K562 (cell line): Measurements from ENCODE around the gene DARS1. TPM values are rescaled to one million over a fixed set of nuclear protein-coding genes. Genes with fewer than 3 reads are reported as not detected.

Experiments
- ATAC-seq: fragments of 200-7000 bp; cut with Tn5 transposase; 3 replicates; pipeline ENCODE4 v1.9.1; 2020; ENCODE audit warnings: moderate library complexity
- BruUV-seq: library from RNA; stranded (reverse); fragments of 400-500 nt; replicated peaks from 2 replicates; lab custom pipeline; 2021; lab: Mats Ljungman, UMichigan
- CTCF ChIA-PET: fragments of 300-600 bp; formaldehyde crosslinking; extraction: SDS; loops from one replicate; lab custom pipeline; 2021; ENCODE audit warnings: low intra/inter-chr PET ratio; lab: Yijun Ruan, JAX
- POLR2A ChIA-PET: fragments of 300-600, 350-650 bp; sonication (Branson Sonifier 250); formaldehyde crosslinking; extraction: SDS; loops from one replicate; lab custom pipeline; 2021; ENCODE audit warnings: antibody characterized with exemption, inconsistent platforms; lab: Yijun Ruan, JAX
- DNase-seq, 4 experiments: peaks; one replicate each; pipeline versions ENCODE4 v3.0.0 to v3.0.0-alpha.2; 2011 to 2018; ENCODE audit warnings: low spot score in 3 of 4, mixed read lengths in 3 of 4; ENCODE audit errors: extremely low read depth in 1 of 4
- FAIRE-seq: peaks from 2 replicates; lab custom pipeline; 2011; peaks lifted over from hg19 to GRCh38; lab: Jason Lieb, UNC
- H2AFZ ChIP-seq: 2 replicates; pipeline ENCODE4 v1.6.0; 2011; ENCODE audit warnings: low read depth, low read length, control low read depth, inconsistent platforms
- H3K27ac ChIP-seq: fragments of 200-600 bp; 3 replicates; pipeline ENCODE4 v1.8.0; 2011; ENCODE audit warnings: low read depth, mild to moderate bottlenecking, control low read depth, inconsistent platforms, low read length, moderate library complexity, mixed read lengths; ENCODE audit errors: extremely low read depth
- H3K27me3 ChIP-seq, 2 experiments: fragments of 300-600 bp in 1 of 2; 2 replicates in 1 of 2; 3 replicates in 1 of 2; pipeline versions ENCODE4 v1.6.0 to v1.8.0; 2011; ENCODE audit warnings: inconsistent platforms in 2 of 2, low read length in 2 of 2, mild to moderate bottlenecking in 1 of 2, mixed read lengths in 1 of 2, moderate library complexity in 1 of 2; ENCODE audit not compliant: control insufficient read depth in 2 of 2, insufficient read depth in 2 of 2
- H3K36me3 ChIP-seq: fragments of 300-600 bp; 3 replicates; pipeline ENCODE4 v1.8.0; 2011; ENCODE audit warnings: mild to moderate bottlenecking, low read length, inconsistent platforms; ENCODE audit not compliant: control insufficient read depth, insufficient read depth
- H3K4me1 ChIP-seq, 2 experiments: fragments of 200-600 bp in 1 of 2; replicated peaks in 1 of 2; 2 replicates in 1 of 2; 3 replicates in 1 of 2; pipeline versions ENCODE4 v1.5.1 to v1.8.0; 2011; ENCODE audit warnings: inconsistent platforms in 2 of 2, low read length in 2 of 2, mild to moderate bottlenecking in 1 of 2, mixed read lengths in 1 of 2, moderate library complexity in 1 of 2; ENCODE audit not compliant: control insufficient read depth in 2 of 2, insufficient read depth in 2 of 2
- H3K4me2 ChIP-seq: 2 replicates; pipeline ENCODE4 v1.6.1; 2011; ENCODE audit warnings: low read length, control low read depth, inconsistent platforms, mixed read lengths; ENCODE audit not compliant: insufficient read depth
- H3K4me3 ChIP-seq: fragments of 200-600 bp; sonication (generic), shearing (Covaris generic); 2 replicates; pipeline ENCODE4 v1.5.1; 2016; ENCODE audit warnings: control low read depth, inconsistent platforms
- H3K79me2 ChIP-seq: fragments of 200-600 bp; 3 replicates; pipeline ENCODE4 v1.8.0; 2011; ENCODE audit warnings: low read length, inconsistent platforms; ENCODE audit not compliant: control insufficient read depth, insufficient read depth
- H3K9ac ChIP-seq, 2 experiments: 2 replicates each; pipeline versions ENCODE4 v1.6.0 to v1.6.1; 2011; ENCODE audit warnings: low read depth in 2 of 2, low read length in 2 of 2, control low read depth in 1 of 2, inconsistent platforms in 1 of 2, mild to moderate bottlenecking in 1 of 2, mixed read lengths in 1 of 2; ENCODE audit not compliant: insufficient read depth in 1 of 2
- H3K9me1 ChIP-seq: one replicate; pipeline ENCODE4 v1.6.0; 2011; ENCODE audit warnings: inconsistent platforms, mild to moderate bottlenecking, low read length, moderate library complexity; ENCODE audit not compliant: control insufficient read depth, insufficient read depth
- H3K9me3 ChIP-seq: replicated peaks from 2 replicates; pipeline ENCODE4 v1.5.1; 2011; ENCODE audit warnings: low read depth, low read length, inconsistent platforms; ENCODE audit not compliant: control insufficient read depth, insufficient read depth
- H4K20me1 ChIP-seq: replicated peaks from 2 replicates; pipeline ENCODE4 v1.6.1; 2011; ENCODE audit warnings: low read length, inconsistent platforms, mixed read lengths; ENCODE audit not compliant: control insufficient read depth, insufficient read depth
- AFF4 ChIP-seq: sonication (generic); formaldehyde crosslinking; IDR thresholded peaks from 2 replicates; pipeline ENCODE4 v1.8.0; 2023; ENCODE audit warnings: mild to moderate bottlenecking, missing genetic modification reagents
- CBX1 ChIP-seq: sonication (generic); IDR thresholded peaks from 2 replicates; pipeline ENCODE4 v1.6.1; 2016; ENCODE audit warnings: antibody characterized with exemption, low read depth, mild to moderate bottlenecking
- DEAF1 ChIP-seq: fragments of 450-650 bp; formaldehyde crosslinking; IDR thresholded peaks from 2 replicates; pipeline ENCODE4 v1.4.0; 2020; ENCODE audit warnings: mild to moderate bottlenecking, moderate library complexity
- ESRRA ChIP-seq: fragments of 450-650 bp; IDR thresholded peaks from 2 replicates; pipeline ENCODE4 v1.6.1; 2014; ENCODE audit warnings: low read depth, mild to moderate bottlenecking, moderate library complexity, borderline replicate concordance
- HIVEP1 ChIP-seq: fragments of 250-450 bp; sonication (Bioruptor Pico); IDR thresholded peaks from 2 replicates; pipeline ENCODE4 v1.4.0; 2020; ENCODE audit warnings: mild to moderate bottlenecking
- IFI16 ChIP-seq: fragments of 250-450 bp; sonication (Bioruptor Pico); IDR thresholded peaks from 2 replicates; pipeline ENCODE4 v2.1.2; 2022; ENCODE audit warnings: mild to moderate bottlenecking, inconsistent platforms
- LEF1 ChIP-seq: fragments of 450-650 bp; IDR thresholded peaks from 2 replicates; pipeline ENCODE4 v1.6.1; 2016; ENCODE audit warnings: mild to moderate bottlenecking
- MNT ChIP-seq, 2 experiments: fragments of 450-650 bp; conservative IDR thresholded peaks; 2 replicates each; pipeline ENCODE4 v1.6.1; 2017; ENCODE audit warnings: mild to moderate bottlenecking in 2 of 2, moderate library complexity in 2 of 2
- NCOA1 ChIP-seq: fragments of 450-650 bp; IDR thresholded peaks from 2 replicates; pipeline ENCODE4 v1.6.1; 2016; ENCODE audit warnings: low read depth
- PHF21A ChIP-seq: fragments of 450-650 bp; IDR thresholded peaks from 2 replicates; pipeline ENCODE4 v1.6.1; 2017; ENCODE audit warnings: low read depth, borderline replicate concordance
- RBM22 ChIP-seq: fragments of 200-400 bp; formaldehyde crosslinking; IDR thresholded peaks from 2 replicates; pipeline ENCODE4 v1.6.1; 2018; ENCODE audit warnings: low read length, low read depth; ENCODE audit not compliant: poor library complexity, severe bottlenecking
- SNAPC5 ChIP-seq: fragments of 250-450 bp; sonication (Bioruptor Pico); IDR thresholded peaks from 2 replicates; pipeline ENCODE4 v1.8.0; 2021; ENCODE audit warnings: moderate library complexity, mild to moderate bottlenecking, inconsistent platforms
- SRSF7 ChIP-seq: fragments of 200-400 bp; formaldehyde crosslinking; optimal IDR thresholded peaks from 2 replicates; pipeline ENCODE3; 2017; ENCODE audit warnings: mild to moderate bottlenecking, low read depth, low read length
- ZC3H4 ChIP-seq: sonication (generic); formaldehyde crosslinking; IDR thresholded peaks from 2 replicates; pipeline ENCODE4 v1.9.0; 2021; ENCODE audit warnings: missing genetic modification reagents, borderline replicate concordance
- ZNF431 ChIP-seq: sonication (generic); formaldehyde crosslinking; IDR thresholded peaks from 2 replicates; pipeline ENCODE4 v1.8.0; 2022; ENCODE audit warnings: mild to moderate bottlenecking, missing genetic modification reagents
- WGBS: fragments of 100-300 bp; shearing (Covaris generic); methylation state at CpG from one replicate; pipeline ENCODE4 v1.1.6; 2016; ENCODE audit warnings: low coverage, mixed read lengths; ENCODE audit not compliant: insufficient coverage; ENCODE audit errors: missing lambda C conversion rate; 5-methylcytosine and 5-hydroxymethylcytosine counted together
- in situ Hi-C: fragments of 300-500 bp; cut with MboI; formaldehyde crosslinking; loops from 4 replicates; pipeline ENCODE4 v1.15.0; 2018; ENCODE audit warnings: inconsistent platforms, mixed read lengths
- intact Hi-C: fragments of 100-400 bp; cut with micrococcal nuclease; formaldehyde crosslinking; loops from 2 replicates; pipeline ENCODE4 v1.14.2; 2022
- polyA plus RNA-seq, 8 experiments: library from polyadenylated mRNA; depleted of rRNA in 4 of 8; stranded (reverse) in 5 of 8; unstranded in 3 of 8; fragments of >200 nt; fragmentation: Nextera tagmentation in 2 of 8; fragmentation: Illumina TruSeq in 1 of 8; extraction: Ambion mirVana in 2 of 8; extraction: Trizol in 1 of 8; gene quantifications; 2 replicates each; pipeline versions ENCODE4 v1.2.1 to v1.2.3, GENCODE V29; 2011 to 2014; ENCODE audit warnings: inconsistent platforms in 1 of 8, missing spikeins in 1 of 8
- total RNA-seq, 7 experiments: library from RNA; depleted of rRNA in 6 of 7; stranded (reverse); fragments of >200 nt in 6 of 7; fragmentation: Illumina TruSeq in 2 of 7; extraction: Trizol in 2 of 7; gene quantifications; 2 replicates each; pipeline versions ENCODE4 v1.2.1 to v1.2.3, GENCODE V29; 2011 to 2021; ENCODE audit warnings: low replicate concordance in 1 of 7

DARS1 gene
- total and polyA plus RNA-seq, 9 of the 15 experiments (the other 6 are each of a cell fraction or from before 2014, with no cell fraction given) = 91.5 to 239 (median 98.0) TPM

GRCh38 chr2:135890835-135891234, 94.6 kb downstream of the DARS1 start (continued):
- no peak for TF ChIP-seq DEAF1
- TF ChIP-seq, all 486 proteins: peak for 0

GRCh38 chr2:135890149-135890548, 95.3 kb downstream of the DARS1 start:
- Histone ChIP-seq H3K27me3 (0 out of 5 replicates have a peak, but pooled peaks cover 0 to 5% of the 10 kb centered on the region in 2 experiments), H3K79me2 (no peaks in the 10 kb centered on the region), H3K27ac (no peak overlapping the region), H3K4me3 (no peak overlapping the region), H3K9me1 (no peaks in the 10 kb centered on the region), H4K20me1 (no peaks in the 10 kb centered on the region), H3K4me1 (peaks cover 0 to 7% of the 10 kb centered on the region in 2 experiments; a peak in 2 of 5 replicates), H3K9me3 (no peaks in the 10 kb centered on the region; the same call in 1 of the 2 replicates), H2AFZ (no peak overlapping the region), H3K9ac (no peak overlapping the region), H3K36me3 (no peaks in the 10 kb centered on the region), H3K4me2 (no peak overlapping the region)
- ATAC-seq = no peak
- POLR2A ChIA-PET = no interaction called here
- intact Hi-C loops (no loop called here), in situ Hi-C loops (no loop called here)
- no peak for DNase-seq
- FAIRE-seq = no peak
- no TSS peak for BruUV-seq
- whole genome bisulfite sequencing = 20% methylated on average over 4 of the region's 4 CpGs
- CTCF ChIA-PET = interaction anchor here (0.6 kb wide), 1 partner anchor 914 kb away, joined by 11 read pairs; no protein-coding TSS in a partner anchor
- TF ChIP-seq ZNF431 (CRISPR knock-in tag) = no peak
- no peak for TF ChIP-seq LEF1
- no peak for TF ChIP-seq ESRRA
- TF ChIP-seq MNT (conservative IDR thresholded peaks at IDR 0.05) = no peak
- no peak for TF ChIP-seq AFF4 (CRISPR knock-in tag)
- no peak for TF ChIP-seq HIVEP1
- TF ChIP-seq CBX1 = no peak
- TF ChIP-seq SNAPC5 (CRISPR knock-in tag) = no peak
- TF ChIP-seq RBM22 = no peak
- no peak for TF ChIP-seq SRSF7
- TF ChIP-seq ZC3H4 (CRISPR knock-in tag) = no peak
- no peak for TF ChIP-seq PHF21A
- no peak for TF ChIP-seq NCOA1
- TF ChIP-seq IFI16 (CRISPR knock-in tag) = no peak
